Right hindlimb (tissue), 1 donor: ENCODE measurements around the gene KCNA4.
"Not testable (repeated sequence)": the region's sequence is repeated elsewhere in the genome, so short reads cannot be mapped to it uniquely, and the experiment has no call there.

Source experiments
- DNase-seq: peaks from one replicate; pipeline ENCODE4 v3.0.0-alpha.2; 2018

The KCNA4 gene

DNA sequence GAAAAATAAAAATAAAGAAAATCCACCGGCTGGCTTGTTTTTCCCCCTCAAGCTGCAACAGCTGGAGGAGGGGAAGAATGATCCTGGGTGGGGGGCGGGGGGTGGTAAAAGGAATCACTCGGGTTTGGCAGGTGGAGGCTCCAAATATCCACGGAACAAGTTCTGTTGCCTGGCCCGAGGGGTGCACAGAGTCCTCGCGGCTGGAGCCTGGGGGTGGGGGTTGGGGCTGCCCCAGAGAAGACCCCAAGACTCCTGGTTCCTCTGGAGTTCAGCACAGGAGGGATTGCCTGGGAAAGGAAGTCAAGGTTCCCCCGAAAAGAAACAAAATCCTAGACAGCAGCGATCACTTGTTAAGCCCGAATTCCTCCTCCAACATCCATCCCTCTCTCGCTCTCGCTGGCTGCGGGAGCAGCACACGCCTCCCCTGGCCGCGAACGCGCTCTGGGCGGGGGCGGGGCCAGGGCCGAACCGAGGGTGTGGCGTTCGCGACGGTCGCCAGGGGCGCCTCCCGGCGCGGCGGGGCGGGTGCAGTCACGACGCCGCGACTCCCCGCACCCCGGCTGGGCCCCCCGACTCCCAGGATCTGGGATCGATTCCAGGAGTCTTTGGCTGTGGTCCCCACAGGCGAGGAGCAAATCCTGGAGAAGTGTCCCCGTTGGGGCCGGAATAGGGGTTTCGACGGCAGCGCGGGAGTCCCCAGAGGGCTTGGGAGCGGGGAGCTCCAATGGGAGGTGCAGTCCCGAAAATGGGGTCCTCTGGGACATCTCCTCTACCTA, at the start of gene KCNA4:
TSS of gene KCNA4 (minus strand) at position 443 of the 776 bp plus-strand sequence. CDS start 4,352 bp downstream, outside the sequence.
- DNase-seq: peak; percentile 77

DNA sequence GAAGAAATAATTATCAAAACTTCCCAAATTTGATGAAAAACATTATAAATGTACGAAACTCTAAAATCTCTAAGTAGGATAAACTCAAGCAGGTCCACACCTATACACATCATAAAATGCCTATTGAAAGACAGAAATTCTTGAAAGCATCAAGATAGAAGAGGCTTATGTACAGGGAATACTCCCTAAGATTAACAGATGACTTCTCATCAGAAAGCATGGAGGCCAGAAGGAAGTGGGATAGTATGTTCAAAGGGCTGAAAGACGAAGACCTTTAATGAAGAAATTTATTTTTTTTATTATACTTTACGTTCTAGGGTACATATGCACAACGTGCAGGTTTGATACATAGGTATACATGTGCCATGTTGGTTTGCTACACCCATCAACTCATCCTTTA, 45.3 kb upstream of the KCNA4 start:
- DNase-seq: no peak

DNA sequence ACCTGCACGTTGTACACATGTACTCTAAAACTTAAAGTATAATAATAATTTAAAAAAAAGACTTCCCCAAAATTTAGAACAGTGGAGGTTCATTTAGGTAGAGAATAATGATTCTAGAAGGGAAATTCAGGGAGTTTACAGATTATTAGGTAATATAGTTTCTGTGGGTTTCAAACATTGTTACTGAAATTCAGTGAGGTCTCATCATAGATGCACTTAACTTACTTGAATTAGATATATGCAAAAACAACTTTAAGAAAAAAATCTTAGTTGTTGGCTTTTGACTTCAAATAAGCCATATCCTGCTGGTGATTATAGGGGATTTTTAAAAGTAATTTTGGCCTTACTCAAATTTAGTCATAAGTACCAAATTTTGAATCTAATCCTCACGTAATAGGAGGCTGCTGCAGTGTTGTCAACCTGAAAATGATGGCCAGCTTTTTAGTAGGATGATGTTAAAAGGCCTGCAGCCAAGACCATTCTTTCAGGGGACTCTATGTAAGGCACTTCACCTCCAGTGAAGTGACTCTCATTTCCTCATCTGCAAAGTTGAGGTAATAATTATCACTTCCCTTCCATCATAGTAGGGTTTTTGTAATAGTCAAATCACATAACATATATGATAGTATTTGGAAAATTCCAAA, 42.5 kb upstream of the KCNA4 start:
- DNase-seq: no peak

DNA sequence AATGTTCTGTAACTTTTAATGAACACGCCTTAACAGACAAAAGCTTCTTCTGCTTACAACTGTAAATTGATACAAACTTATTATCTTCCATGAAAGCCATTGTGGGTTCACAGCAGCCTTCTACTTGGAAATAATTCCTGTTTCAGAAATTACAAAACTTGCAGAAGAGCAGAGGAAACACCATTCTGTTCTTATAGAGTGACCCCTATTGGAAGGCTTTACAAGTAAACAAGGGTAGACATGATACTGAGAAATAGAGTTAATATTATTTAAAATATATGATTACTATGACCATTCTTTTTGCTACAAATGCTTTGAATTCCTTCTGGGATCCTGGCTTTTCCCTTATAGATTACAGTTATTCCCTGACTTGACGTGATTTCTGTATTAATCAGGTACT, 32.4 kb upstream of the KCNA4 start:
- DNase-seq: no peak

DNA sequence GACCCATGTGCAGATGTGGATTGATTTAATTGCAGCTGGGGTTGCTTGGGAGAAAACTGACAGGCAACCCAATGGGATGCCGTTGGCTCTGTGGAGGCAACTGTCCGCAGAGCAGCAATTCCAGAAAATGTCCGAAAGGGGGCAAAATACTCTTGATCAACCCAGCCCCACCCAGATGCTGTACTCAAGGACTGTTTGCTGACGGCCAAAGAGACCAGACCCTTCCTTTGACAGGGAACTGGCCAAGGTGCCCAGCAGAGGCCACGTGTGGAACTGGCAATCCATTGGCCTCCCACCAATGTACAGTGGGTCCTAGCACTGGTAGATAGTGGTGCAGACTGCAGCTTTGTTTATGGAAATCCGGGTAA, 29.7 kb upstream of the KCNA4 start:
- DNase-seq: no peak

DNA sequence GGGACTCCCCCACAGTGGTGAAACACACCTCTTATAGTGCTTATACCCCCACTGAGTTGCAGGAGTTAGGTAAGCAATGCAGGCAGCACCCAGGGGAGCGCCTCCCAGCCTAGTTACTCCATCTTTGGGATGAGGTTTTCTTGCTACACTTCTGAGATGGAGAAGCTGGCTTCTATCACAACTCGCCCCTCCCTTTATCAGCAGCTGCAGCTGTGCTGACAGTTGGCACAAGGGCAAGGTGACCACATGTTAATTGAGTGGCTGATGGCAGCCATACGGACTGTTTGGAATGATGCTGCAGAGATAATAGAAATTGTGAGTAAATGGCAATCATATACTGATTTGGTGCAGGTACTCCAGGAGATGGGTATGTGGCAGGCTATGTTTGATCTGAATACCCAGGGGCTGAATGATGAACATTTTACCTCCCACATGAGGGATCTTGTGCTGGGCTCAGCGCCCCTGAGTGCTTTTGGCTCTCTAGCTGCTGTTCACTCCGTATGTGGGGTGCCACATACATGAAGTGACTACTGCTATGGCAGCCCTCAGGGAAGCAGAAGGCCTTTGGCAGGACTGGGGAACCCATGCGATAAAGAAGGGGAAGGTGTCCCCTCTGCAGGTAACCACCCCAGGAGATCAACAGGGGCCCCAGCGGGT, 29.2 kb upstream of the KCNA4 start:
- DNase-seq: no peak

DNA sequence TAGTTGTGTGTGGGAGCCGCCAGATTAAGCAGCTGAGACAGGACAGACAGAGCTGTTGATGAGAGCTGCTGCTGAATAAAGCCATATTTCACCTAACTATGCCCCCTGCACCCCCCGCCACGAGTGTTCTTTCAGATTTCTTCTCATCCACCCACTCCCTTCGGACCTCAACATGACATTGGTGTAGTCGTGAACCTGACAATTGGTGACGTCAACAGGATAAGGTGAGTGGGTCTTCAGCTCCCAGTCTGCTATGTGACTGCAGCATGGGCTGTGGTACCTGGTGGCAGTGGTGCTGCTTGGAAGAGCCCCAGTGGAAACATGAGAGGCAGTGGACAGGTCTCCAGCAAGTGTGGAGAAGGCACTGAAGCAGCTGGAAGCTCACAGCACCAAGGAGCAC, 28.3 kb upstream of the KCNA4 start:
- no peak for DNase-seq

DNA sequence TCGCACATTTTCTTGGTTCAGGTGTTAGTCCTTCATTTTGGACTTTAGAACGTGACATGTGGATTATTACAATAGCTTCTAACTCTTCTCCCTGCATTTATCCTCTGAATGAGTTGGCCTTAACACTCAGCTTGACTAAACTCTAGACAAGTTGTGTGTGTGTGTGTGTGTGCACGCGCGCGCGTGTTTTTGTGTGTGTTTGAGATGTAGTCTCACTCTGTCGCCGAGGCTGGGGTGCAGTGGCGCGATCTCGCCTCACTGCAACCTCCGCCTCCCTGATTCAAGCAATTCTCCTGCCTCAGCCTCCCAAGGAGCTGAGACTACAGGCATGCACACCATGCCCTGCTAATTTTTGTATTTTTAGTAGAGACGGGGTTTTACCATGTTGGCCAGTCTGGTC, 24.3 kb upstream of the KCNA4 start:
- no peak for DNase-seq

DNA sequence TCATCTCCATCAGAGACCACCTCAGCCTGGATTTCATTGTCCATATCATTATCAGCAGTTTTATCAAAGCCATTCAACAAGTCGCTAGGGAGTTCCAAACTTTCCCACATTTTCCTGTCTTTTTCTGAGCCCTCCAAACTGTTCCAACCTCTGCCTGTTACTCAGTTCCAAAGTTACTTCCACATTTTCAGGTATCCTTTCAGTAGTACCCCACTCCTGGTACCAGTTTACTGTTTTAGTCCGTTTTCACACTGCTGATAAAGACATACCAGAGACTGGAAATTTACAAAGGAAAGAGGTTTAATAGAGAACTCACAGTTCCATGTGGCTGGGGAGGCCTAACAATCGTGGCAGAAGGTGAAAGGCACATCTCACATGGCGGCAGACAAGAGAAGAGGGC, 17.9 kb upstream of the KCNA4 start:
- DNase-seq: not testable (repeated sequence)

DNA sequence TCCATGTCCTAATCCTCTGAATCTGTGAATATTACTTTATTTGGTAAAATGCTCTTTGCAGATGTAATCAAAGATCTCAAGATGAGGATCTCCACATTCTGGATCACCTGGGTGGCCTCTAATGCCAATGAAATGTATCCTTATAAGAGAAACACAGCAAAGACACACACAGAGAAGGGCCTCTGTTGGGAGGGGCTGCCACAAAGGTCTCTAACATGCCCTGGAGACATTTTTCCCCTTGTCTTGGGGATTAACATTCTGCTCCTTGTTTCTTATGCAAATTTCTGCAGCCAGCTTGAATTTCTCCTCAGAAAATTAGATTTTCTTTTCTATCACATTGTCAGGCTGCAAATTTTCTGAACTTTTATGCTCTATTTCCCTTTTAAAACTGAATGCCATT, 17.3 kb upstream of the KCNA4 start:
- DNase-seq: not testable (repeated sequence)

DNA sequence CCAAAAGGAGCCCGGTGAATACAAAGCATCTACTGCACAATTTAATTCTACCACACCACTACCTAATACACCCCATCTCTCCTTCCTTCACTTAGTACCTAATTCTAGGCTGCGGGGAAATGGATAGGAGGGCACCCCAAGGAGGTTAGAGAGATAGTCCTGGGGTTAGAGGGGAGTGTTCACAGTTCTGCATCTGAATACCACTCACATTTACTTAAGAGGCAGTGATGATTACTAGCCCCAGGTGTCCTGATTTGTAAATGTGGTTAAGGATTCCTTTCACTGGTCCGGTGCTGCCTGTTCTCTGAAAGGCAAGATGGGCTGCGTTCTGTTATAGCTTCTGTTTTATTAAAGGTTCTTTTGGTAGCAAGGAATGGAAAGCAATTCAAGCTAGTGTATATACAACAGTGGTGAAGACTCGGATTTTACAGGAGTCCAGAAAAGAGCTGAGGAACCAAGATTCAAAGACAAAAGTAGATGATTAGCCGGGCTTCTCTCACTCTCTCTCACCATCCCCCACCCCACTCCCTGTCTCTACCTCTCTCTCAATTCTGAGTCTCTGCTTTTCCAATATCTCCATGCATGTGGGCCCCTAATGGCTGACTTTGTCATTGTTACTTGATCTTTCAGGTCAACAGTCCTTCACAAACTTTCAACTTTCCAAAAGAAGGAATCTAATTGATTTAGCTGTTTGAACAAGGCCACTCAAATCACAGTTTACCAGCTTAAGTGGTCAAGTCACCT, 8.7 kb upstream of the KCNA4 start:
- no peak for DNase-seq

DNA sequence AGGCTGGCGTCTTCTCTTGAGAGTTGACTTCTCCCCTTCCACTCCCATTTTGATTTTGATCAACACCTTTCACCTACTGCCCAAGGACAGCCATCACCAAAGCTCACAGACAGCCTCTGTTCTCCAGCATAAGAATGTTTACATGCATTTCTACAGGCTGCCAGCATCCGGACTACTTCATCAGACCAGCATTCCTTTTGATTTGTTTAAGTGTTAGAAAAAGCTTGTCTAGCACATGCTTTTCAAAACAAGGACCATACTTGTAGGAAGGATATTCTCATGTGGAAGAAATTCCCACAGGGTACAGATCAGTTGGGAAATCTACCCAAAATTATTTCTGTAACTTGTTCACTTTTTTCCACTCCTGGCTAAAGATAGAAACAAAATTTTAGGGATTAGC, 6.2 kb upstream of the KCNA4 start:
- no peak for DNase-seq

DNA sequence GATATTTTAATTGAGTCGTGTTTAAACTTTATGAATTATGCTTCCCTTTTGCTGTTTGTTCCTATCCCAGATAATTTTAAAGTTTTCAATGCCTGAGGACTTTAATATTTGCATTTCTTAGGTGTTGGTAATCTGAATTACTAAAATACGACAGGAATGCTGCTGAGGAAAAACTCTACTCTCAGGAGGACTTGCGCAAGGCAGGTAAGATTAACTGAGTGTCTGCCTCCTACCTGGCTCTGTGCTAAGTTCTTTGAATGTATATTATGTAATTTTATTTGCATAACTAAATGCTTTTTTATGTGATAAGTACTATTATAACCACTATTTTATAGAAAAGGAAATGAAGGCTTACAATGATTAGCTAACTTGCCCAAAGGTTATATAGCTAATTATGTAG, 2.7 kb upstream of the KCNA4 start:
- no peak for DNase-seq

DNA sequence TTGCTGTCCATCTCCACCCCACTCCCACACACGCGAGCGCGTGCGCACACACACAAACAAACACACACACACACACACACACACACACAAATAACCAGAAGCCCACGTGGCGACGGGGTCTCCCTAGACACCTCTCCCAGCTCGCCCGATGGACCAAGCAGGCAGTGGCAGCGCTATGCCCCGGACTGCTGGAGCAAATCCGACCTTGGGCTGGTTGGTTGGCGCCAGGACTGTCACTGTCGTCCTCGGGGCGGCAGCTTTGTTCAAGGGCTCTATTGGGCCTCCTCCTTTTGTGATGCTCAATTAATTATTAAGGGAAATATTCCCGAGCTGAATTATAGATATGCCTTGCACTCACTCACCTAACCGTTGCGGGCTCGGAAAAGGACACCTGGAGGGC, 1.7 kb upstream of the KCNA4 start:
- DNase-seq: no peak

DNA sequence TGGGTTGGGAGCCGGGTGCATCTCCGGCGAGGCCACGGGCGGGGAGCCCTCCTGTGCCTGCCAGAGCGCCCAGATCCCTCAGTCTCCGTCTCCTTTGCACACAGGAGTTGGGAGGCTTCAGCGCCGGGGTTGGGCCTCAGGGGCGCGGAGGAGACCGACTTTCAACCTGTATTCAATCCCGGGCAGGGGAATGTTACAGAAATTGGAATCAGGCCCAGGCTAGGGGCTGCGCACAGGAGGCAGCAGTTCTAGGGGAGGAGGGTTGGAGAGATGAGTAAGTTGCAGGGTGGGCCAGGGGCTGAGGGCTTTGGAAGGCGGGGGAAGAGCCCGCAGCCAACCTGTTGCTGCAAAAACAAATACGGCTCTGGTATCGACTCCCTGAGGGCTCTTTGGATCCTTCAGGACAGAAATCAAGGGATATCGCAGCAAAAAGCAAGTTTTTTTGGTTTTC, 640 bp upstream of the KCNA4 start:
- peak; percentile 35 for DNase-seq

DNA sequence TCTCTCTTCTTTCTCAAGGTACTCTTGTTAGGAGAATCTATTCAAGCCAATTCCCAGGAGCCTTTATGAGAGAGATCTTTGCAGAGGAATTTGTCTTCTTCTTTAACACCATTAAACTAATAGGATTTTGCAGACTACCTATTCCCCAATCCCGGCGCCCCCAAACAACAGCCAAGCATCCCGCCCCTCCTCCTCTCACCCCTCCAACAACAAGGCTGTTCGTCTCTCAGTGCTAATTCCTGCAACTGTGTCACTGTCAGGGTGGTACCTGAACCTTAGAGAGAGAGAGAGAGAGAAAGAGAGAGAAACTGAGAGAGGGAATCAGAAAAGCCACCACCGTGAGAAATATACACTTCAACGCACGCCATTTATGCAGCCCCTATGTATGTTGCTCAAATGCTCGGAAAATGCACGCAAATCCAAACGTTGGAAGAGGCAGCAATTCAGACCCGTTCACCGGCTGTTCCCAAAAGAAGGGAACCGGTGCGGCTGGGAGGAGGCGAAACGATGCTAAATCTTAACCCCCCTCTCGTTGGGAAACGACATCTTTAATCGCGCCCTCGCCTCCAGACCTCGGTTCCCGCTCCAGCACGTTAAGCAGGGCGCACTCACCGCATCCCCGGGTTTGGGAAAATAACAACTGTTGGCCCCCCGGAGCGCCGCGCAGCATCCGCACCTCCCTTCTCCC, 961 bp downstream of the KCNA4 start:
- no peak for DNase-seq

DNA sequence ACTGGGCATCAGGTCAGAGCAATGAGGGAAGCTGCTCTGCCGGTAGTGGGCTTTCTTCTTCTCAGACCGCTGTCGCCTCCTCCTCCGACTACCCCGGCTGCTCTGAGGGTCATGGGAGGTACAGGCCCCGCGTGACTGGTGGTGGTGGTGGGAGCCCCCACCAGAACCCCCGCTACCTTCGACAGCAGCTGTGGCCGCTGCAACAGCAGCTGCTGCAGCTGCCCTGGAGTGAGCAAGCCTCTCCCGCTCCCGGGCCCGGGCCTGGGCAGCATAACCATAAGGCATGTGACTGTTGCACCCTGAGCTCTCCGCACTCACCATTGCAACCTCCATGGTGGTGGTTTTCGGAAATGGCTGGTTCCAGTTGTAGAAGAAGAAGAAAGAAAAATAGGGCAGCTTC, 4.5 kb downstream of the KCNA4 start:
- DNase-seq: no peak

DNA sequence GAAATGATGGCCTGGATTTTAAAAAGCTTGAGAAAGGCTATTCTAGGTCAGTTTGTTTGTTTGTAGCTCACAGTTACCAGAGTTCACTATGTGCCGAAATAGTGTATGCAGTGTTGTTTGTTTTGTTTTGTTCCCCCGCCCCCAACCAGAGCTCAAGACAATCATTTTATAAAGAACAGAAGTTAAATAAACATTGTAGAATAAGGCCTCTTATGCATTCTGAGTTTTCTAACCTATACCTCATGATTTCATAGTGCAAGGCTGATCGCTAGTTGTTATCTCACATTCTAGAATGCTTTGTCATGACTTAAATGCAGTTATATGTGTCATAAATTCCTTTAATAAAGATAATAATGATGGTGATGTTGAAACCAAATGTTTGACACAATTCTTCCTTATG, 7.8 kb downstream of the KCNA4 start:
- DNase-seq: no peak

DNA sequence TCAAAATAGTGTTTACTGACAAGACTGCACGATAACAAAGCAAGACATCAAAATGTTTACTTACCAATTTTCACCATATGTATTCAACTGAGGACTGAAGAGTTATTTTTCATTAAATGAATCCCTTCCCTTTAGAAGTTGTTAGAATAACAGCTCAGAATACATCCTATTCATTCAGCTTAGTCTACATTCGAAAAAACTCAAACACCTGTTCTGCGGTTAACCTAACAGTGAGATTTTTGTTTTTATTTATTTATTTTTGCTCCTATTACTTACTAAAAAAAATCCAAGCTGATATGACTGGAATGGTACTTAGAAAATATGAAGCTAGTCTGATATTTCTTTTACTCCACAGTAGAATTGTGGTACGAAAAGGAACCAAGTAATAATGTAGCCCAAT, 10.0 kb downstream of the KCNA4 start:
- no peak for DNase-seq

DNA sequence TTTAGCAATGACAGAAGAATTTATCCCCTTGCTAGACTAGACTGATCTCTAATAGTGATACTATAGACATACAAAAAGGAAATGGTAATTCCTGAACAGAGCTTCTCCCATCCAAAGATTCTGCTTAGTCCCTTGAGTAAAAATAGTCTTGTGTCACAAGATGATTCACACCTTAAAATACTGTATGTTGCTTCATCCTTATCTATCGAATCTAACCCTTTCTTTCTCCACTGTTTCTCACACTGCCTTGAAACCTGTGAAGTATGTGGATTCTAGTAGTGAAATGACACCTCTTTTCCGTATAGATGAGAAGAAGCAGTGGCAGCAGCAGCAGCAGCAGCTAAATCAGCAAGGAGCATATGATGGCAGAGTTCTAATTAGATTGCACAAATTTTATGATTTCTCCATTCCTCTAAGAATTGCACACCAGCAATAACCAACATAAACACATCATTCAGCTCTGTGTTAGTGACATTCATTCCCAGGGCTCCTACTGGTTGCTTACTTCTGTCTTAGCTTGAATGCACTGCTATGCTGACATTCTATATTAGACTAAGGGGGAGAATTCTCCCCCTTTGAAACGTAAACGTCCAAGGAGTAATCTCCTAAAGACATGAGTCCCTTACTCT, 14.6 kb downstream of the KCNA4 start:
- no peak for DNase-seq

DNA sequence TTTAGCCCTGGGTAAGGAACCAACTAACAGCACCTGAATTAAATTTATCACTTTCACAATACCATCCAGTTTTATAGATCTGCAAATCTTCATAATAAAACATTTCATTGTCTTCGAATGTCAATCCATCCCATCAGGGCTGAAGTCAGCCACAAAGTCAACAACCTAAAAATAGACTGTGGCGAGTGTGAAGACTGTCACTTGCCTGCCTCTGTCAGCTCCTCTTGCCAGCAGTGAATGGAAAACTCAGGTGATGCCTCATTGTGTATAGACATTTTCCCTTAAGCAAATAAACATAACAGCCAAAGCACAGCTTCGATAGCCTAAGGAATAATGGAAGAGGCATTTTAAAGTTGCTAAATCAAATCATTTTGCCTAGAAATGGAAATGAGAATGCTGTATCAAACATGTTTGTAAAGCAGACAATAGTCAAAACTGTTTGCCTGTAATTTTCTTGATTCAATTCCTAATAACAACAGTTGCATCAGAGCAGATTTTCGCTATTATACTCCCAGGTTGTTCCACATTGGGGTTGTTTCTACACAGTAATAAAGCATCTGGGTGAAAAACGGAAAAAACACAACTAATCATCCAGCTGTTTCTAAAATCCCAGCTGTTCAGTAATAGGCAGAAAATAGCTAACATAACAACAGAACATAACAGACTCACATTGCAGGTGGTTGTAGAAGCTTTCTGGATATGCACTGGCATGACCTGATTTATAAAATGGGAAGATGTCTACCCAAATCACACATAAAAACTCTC, 15.7 kb downstream of the KCNA4 start:
- no peak for DNase-seq

DNA sequence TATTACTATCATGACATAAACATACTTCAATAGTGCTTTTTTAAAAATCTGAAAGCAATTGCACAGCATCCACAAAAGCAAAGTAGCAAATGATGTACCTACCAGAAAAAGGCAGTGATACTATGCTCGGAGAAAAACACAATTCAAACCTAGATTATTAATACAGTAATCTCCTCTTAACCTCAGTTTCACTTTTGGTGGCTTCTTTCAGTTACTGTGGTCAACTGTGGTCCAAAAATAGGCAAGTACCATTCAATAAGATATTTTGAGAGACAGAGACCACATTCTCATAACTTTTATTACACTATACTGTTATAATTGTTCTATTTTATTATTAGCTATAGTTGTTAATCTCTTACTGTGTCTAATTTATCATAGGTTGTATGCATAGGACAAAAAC, 20.8 kb downstream of the KCNA4 start:
- DNase-seq: no peak
